Measurements from ENCODE around the gene ADAMTS20. TPM values are rescaled to one million over a fixed set of nuclear protein-coding genes. Genes with fewer than 3 reads are reported as not detected.
"Not testable (repeated sequence)": the region's sequence is repeated elsewhere in the genome, so short reads cannot be mapped to it uniquely, and the experiment has no call there.

ADAMTS20 gene
- total RNA-seq, 1 donor from 2014 or later, result not detected

- no peak for DNase-seq (ENCODE audit: missing footprints)
- no peak for ATAC-seq
- intact Hi-C loops (cut with DNase I), result no loop called here
These were observed 170.1 kb downstream of the ADAMTS20 start for GRCh38 chr12:43381879-43382278.

- no peak for DNase-seq (ENCODE audit: missing footprints)
- intact Hi-C loops (cut with DNase I), result no loop called here
- ATAC-seq, result no peak
These were observed 173.6 kb downstream of the ADAMTS20 start for GRCh38 chr12:43378448-43378847.

GRCh38 chr12:43370263-43370662 lies 181.7 kb downstream of the ADAMTS20 start:
- no peak for ATAC-seq
- no peak for DNase-seq (ENCODE audit: missing footprints)
- intact Hi-C loops (cut with DNase I), result no loop called here

- intact Hi-C loops (cut with DNase I), result no loop called here
- no peak for DNase-seq (ENCODE audit: missing footprints)
- no peak for ATAC-seq
These were observed 188.9 kb downstream of the ADAMTS20 start for GRCh38 chr12:43362910-43363694.

- intact Hi-C loops (cut with DNase I), result no loop called here
- DNase-seq (ENCODE audit: missing footprints) (no peak), ATAC-seq (no peak)
These were observed 190.8 kb downstream of the ADAMTS20 start for GRCh38 chr12:43361031-43361710.

GRCh38 chr12:43360001-43360400 lies 192.0 kb downstream of the ADAMTS20 start:
- intact Hi-C loops (cut with DNase I); ATAC-seq; DNase-seq (ENCODE audit: missing footprints): not testable (repeated sequence)

- intact Hi-C loops (cut with DNase I), result no loop called here
- no peak for ATAC-seq
- DNase-seq (ENCODE audit: missing footprints), result no peak
These were observed 194.9 kb downstream of the ADAMTS20 start for GRCh38 chr12:43357141-43357540.

GRCh38 chr12:43352001-43352400 lies 200.0 kb downstream of the ADAMTS20 start:
- no peak for ATAC-seq
- intact Hi-C loops (cut with DNase I), result no loop called here
- DNase-seq (ENCODE audit: missing footprints), result no peak

- intact Hi-C loops (cut with DNase I), result no loop called here
- DNase-seq (ENCODE audit: missing footprints) (no peak), ATAC-seq (no peak)
These were observed 202.1 kb downstream of the ADAMTS20 start for GRCh38 chr12:43349863-43350262.

- intact Hi-C loops (cut with DNase I), result no loop called here
- DNase-seq (ENCODE audit: missing footprints) (no peak), ATAC-seq (no peak)
These were observed 203.8 kb downstream of the ADAMTS20 start for GRCh38 chr12:43348221-43348620.

- intact Hi-C loops (cut with DNase I), result no loop called here
- no peak for DNase-seq (ENCODE audit: missing footprints)
- no peak for ATAC-seq
These were observed 205.0 kb downstream of the ADAMTS20 start for GRCh38 chr12:43347026-43347425.

- ATAC-seq (no peak), DNase-seq (ENCODE audit: missing footprints) (no peak)
- intact Hi-C loops (cut with DNase I), result no loop called here
These were observed 207.0 kb downstream of the ADAMTS20 start for GRCh38 chr12:43345023-43345422.

- ATAC-seq; intact Hi-C loops (cut with DNase I); DNase-seq (ENCODE audit: missing footprints): not testable (repeated sequence)
These were observed 210.2 kb downstream of the ADAMTS20 start for GRCh38 chr12:43341785-43342313.

GRCh38 chr12:43338848-43339526 lies 213.0 kb downstream of the ADAMTS20 start:
- DNase-seq (ENCODE audit: missing footprints) (no peak), ATAC-seq (peak; percentile 92)
- intact Hi-C loops (cut with DNase I), result loop anchor here (5.0 kb wide), 1 partner anchor 752 kb away; the partner anchor contains the start of gene PRICKLE1

GRCh38 chr12:43337571-43338444 lies 214.2 kb downstream of the ADAMTS20 start:
- ATAC-seq, result no peak

GRCh38 chr12:43336962-43337555 lies 214.9 kb downstream of the ADAMTS20 start:
- intact Hi-C loops (cut with DNase I), result loop anchor here (2.0 to 5.0 kb wide), 2 partner anchors 750 to 854 kb away; partner anchors contain the start of gene PRICKLE1
- DNase-seq (ENCODE audit: missing footprints), result no peak
- no peak for ATAC-seq

More at GRCh38 chr12:43337571-43338444, 214.2 kb downstream of the ADAMTS20 start:
- no peak for DNase-seq (ENCODE audit: missing footprints)
- intact Hi-C loops (cut with DNase I), result loop anchor here (2.0 to 5.0 kb wide), 2 partner anchors 751 to 855 kb away; partner anchors contain the start of gene PRICKLE1

GRCh38 chr12:43333644-43334043 lies 218.4 kb downstream of the ADAMTS20 start:
- intact Hi-C loops (cut with DNase I), result no loop called here
- DNase-seq (ENCODE audit: missing footprints) (no peak), ATAC-seq (no peak)
